Sigmoid colon (tissue), 7 donors: ENCODE measurements around the gene TEDC1. TPM values are rescaled to one million over a fixed set of nuclear protein-coding genes. Genes with fewer than 3 reads are reported as not detected.

Source experiments
- DNase-seq: peaks from one replicate; pipeline ENCODE4 v3.0.0-alpha.2; 2019
- H3K27ac ChIP-seq, 4 donors: fragments of 200-600 bp; sonication (generic); one replicate each; pipeline ENCODE4 v1.5.1; 2016 to 2019; ENCODE audit warnings: mild to moderate bottlenecking in 1 of 4
- H3K27me3 ChIP-seq, 3 donors: fragments of 200-600 bp; sonication (generic); one replicate each; pipeline ENCODE4 v1.5.1; 2019; ENCODE audit warnings: mild to moderate bottlenecking in 1 of 3
- H3K36me3 ChIP-seq, 4 donors: fragments of 200-600 bp; sonication (generic); one replicate each; pipeline ENCODE4 v1.5.1; 2016 to 2019
- H3K4me1 ChIP-seq, 4 donors: fragments of 200-600 bp; sonication (generic); one replicate each; pipeline ENCODE4 v1.5.1; 2017 to 2019
- H3K4me3 ChIP-seq, 4 donors: fragments of 200-600 bp; sonication (generic); one replicate each; pipeline ENCODE4 v1.5.1; 2017 to 2019; ENCODE audit warnings: mild to moderate bottlenecking in 2 of 4, moderate library complexity in 1 of 4
- H3K9me3 ChIP-seq, 4 donors: fragments of 200-600 bp in 3 of 4; sonication (generic) in 3 of 4; one replicate each; pipeline versions ENCODE4 v1.5.1 to v1.6.1; 2013 to 2019
- EP300 ChIP-seq, 4 donors: sonication (generic); formaldehyde crosslinking; IDR thresholded peaks; one replicate each; pipeline ENCODE4 v1.6.1; 2017; ENCODE audit warnings: antibody characterized with exemption in 4 of 4
- POLR2A ChIP-seq, 2 donors: fragments of 450-650 bp; IDR thresholded peaks; one replicate each; pipeline ENCODE4 v1.6.1; 2016; ENCODE audit warnings: antibody characterized with exemption in 2 of 2, mild to moderate bottlenecking in 2 of 2, moderate library complexity in 2 of 2
- POLR2AphosphoS5 ChIP-seq, 4 donors: sonication (generic); formaldehyde crosslinking; IDR thresholded peaks; one replicate each; pipeline ENCODE4 v1.6.1; 2017; ENCODE audit warnings: antibody characterized with exemption in 4 of 4
- WGBS, 2 donors: extraction: QIAGEN DNeasy Blood & Tissue Kit; methylation state at CpG; one replicate each; pipeline ENCODE4 v1.1.7; 2013; 5-methylcytosine and 5-hydroxymethylcytosine counted together
- intact Hi-C: fragments of 100-400 bp; cut with DNase I; formaldehyde crosslinking; loops from one replicate; pipeline ENCODE4 v1.15.1; 2023
- polyA plus RNA-seq, 3 donors: library from polyadenylated mRNA; stranded (reverse); fragments of 200-250 nt; gene quantifications; one replicate each; pipeline ENCODE4 v1.2.3, GENCODE V29; 2013
- total RNA-seq, 4 donors: library from RNA; depleted of rRNA; stranded (reverse); fragments of >200 nt; gene quantifications; one replicate each; pipeline ENCODE4 v1.1.0, GENCODE V29; 2016
- TF ChIP-seq, protein P1 (sequence below), 4 experiments: fragments of 450-650 bp in 3 of 4; fragments of 200-600 bp in 1 of 4; IDR thresholded peaks; one replicate each; pipeline ENCODE4 v1.5.1; 2016 to 2019; ENCODE audit warnings: antibody characterized with exemption in 4 of 4, mild to moderate bottlenecking in 3 of 4, moderate library complexity in 2 of 4
- donor health status: healthy with polysubstance abuse.
- donor health status: Bipolar disorder and iron deficiency.
- donor health status: healthy.

TEDC1 gene
- total and polyA plus RNA-seq, 7 donors = 0.16 to 36.0 (median 5.2) TPM

DNA sequence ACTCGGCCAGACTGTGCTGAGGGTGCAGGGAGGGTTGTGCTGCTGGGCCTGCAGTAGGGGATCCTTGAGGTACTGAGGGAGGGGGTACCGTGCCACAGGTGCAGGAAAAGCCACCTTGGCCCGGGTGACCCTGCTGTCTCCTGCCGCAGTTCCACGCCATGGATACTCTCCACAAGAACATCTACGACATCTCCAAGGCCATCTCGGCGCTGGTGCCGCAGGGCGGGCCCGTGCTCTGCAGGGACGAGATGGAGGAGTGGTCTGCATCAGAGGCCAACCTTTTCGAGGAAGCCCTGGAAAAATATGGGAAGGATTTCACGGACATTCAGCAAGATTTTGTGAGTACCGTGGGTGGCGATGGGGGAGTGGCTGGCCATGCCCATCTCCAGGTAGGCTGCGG lies 30.4 kb upstream of the TEDC1 start:
- Histone ChIP-seq H3K27ac (no peak overlapping the region), H3K36me3 (peaks cover 32 to 77% (median 60%) of the 10 kb centered on the region in 4 donors), H3K9me3 (no peaks in the 10 kb centered on the region), H3K4me3 (no peak overlapping the region), H3K27me3 (no peaks in the 10 kb centered on the region), H3K4me1 (no peaks in the 10 kb centered on the region)
- intact Hi-C loops = no loop called here
- no peak for DNase-seq
- WGBS, 2 donors = 94 to 95% methylated on average over 17 of the region's 17 CpGs
- TF ChIP-seq POLR2A (IDR thresholded peaks at IDR 0.05) (no peak), EP300 (IDR thresholded peaks at IDR 0.05) (no peak), POLR2AphosphoS5 (IDR thresholded peaks at IDR 0.05) (no peak)
- TF ChIP-seq, protein P1, sequence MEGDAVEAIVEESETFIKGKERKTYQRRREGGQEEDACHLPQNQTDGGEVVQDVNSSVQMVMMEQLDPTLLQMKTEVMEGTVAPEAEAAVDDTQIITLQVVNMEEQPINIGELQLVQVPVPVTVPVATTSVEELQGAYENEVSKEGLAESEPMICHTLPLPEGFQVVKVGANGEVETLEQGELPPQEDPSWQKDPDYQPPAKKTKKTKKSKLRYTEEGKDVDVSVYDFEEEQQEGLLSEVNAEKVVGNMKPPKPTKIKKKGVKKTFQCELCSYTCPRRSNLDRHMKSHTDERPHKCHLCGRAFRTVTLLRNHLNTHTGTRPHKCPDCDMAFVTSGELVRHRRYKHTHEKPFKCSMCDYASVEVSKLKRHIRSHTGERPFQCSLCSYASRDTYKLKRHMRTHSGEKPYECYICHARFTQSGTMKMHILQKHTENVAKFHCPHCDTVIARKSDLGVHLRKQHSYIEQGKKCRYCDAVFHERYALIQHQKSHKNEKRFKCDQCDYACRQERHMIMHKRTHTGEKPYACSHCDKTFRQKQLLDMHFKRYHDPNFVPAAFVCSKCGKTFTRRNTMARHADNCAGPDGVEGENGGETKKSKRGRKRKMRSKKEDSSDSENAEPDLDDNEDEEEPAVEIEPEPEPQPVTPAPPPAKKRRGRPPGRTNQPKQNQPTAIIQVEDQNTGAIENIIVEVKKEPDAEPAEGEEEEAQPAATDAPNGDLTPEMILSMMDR (IDR thresholded peaks at IDR 0.05) = no peak

DNA sequence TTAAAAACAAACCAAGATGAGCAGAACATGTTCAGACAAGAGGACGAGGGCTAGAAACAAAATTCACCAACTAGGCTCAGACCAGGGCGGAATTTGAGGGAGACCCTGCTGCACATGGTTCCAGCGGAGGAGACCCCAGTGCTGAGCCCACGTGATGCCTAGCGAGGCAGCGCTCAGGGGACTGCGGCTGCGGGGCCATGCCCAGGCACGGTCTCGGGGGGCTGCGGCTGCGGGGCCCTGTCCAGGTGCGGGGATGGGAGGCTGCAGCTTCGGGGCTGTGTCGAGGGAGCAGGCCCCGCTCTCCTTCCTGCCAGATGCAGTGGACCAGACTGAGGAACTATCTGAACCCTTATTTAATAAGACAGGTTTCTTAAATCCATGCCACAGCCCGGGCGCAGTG lies 29.1 kb upstream of the TEDC1 start:
- H3K27ac ChIP-seq = no peak overlapping the region
- TF ChIP-seq POLR2A (IDR thresholded peaks at IDR 0.05) (no peak), EP300 (IDR thresholded peaks at IDR 0.05) (no peak), POLR2AphosphoS5 (IDR thresholded peaks at IDR 0.05) (no peak)
- TF ChIP-seq, protein P1 (IDR thresholded peaks at IDR 0.05) = no peak
- no peaks in the 10 kb centered on the region for H3K27me3 ChIP-seq
- intact Hi-C loops = no loop called here
- H3K4me1 ChIP-seq = no peaks in the 10 kb centered on the region
- no peak for DNase-seq
- peaks cover 37 to 77% (median 56%) of the 10 kb centered on the region in 4 donors for H3K36me3 ChIP-seq
- H3K9me3 ChIP-seq = no peaks in the 10 kb centered on the region
- no peak overlapping the region for H3K4me3 ChIP-seq
- WGBS, 2 donors = 95 to 97% methylated on average over 18 of the region's 18 CpGs

DNA sequence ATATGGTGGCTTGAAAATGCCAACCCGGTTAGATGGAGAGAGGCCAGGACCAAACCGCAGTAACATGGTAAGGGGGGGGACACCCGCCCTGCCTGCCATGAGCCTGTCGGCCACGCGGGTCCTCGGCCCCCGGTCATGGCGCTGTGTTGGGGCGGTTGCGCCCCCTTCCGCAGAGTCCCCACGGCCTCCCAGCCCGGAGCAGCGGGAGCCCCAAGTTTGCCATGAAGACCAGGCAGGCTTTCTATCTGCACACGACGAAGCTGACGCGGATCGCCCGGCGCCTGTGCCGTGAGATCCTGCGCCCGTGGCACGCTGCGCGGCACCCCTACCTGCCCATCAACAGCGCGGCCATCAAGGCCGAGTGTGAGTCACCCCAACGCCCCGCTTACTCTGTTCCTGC lies 26.5 kb upstream of the TEDC1 start:
- Histone ChIP-seq H3K27me3 (no peaks in the 10 kb centered on the region), H3K4me3 (no peak overlapping the region), H3K4me1 (peaks cover 0 to 11% (median 9%) of the 10 kb centered on the region in 4 donors), H3K9me3 (no peaks in the 10 kb centered on the region), H3K36me3 (peaks cover 39 to 93% (median 54%) of the 10 kb centered on the region in 4 donors), H3K27ac (no peak overlapping the region)
- intact Hi-C loops = no loop called here
- no peak for DNase-seq
- TF ChIP-seq EP300 (IDR thresholded peaks at IDR 0.05) (no peak), POLR2AphosphoS5 (IDR thresholded peaks at IDR 0.05) (no peak), POLR2A (IDR thresholded peaks at IDR 0.05) (no peak)
- TF ChIP-seq, protein P1 (IDR thresholded peaks at IDR 0.05) = no peak
- WGBS, 2 donors = 94 to 96% methylated on average over 33 of the region's 33 CpGs

DNA sequence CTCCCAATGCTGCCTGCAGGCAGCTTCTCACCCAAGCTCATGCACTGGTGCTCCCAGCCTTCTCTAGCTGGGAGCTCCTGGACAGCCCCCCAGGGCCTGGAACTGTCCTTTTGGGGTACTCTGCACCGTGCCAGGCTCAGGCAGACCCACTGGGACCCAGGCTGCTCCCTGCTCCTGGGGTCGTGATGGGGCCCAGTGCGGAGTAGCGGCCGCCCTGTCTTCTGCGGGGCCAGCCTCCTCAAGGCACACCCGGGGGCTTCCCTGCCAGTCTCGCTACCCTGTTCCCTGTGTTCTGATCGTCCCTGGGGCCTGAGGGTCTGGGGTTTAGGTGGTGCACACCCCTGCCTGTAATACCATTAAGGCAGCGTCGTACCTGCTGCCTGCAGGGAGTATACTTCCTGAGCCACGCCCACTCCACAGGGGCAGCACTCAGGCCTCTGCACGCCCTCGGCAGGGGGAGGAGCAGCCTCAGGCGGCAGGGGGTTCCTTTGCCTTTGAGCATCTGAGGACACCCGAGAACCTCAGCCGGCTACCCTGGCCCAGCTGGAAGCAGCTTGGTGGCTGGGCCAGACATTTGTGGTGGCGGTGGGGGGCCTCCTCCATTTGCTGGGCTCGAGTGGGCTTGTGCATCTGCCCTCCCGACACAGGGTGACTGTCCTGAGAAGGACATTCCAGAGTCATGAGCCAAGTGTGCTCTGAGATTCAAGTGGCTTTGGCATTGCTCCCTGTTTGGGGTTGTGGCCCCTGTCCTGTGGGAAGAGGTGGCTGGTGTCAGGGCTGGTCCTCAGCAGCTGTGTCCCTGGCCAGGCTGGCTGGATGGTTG lies 25.6 kb upstream of the TEDC1 start:
- no peak for TF ChIP-seq EP300 (IDR thresholded peaks at IDR 0.05)
- TF ChIP-seq, protein P1 (IDR thresholded peaks at IDR 0.05) = no peak
- TF ChIP-seq POLR2AphosphoS5 (IDR thresholded peaks at IDR 0.05) = no peak
- no peak for TF ChIP-seq POLR2A (IDR thresholded peaks at IDR 0.05)
- intact Hi-C loops = no loop called here
- DNase-seq = no peak
- no peak overlapping the region for H3K27ac ChIP-seq
- peaks cover 36 to 98% (median 57%) of the 10 kb centered on the region in 4 donors for H3K36me3 ChIP-seq
- H3K9me3 ChIP-seq = no peaks in the 10 kb centered on the region
- no peak overlapping the region for H3K4me3 ChIP-seq
- H3K4me1 ChIP-seq = peaks cover 0 to 11% (median 9%) of the 10 kb centered on the region in 4 donors
- 86% methylated on average over 20 of the region's 20 CpGs for WGBS, 2 donors
- no peaks in the 10 kb centered on the region for H3K27me3 ChIP-seq
